ENCODE data around the gene RAPGEF6. TPM values are rescaled to one million over a fixed set of nuclear protein-coding genes. Genes with fewer than 3 reads are reported as not detected.

The RAPGEF6 gene
- total RNA-seq, 1 donor from 2014 or later, result 22.9 TPM

GRCh38 chr5:131379723-131380122 lies 255.3 kb downstream of the RAPGEF6 start:
- Histone ChIP-seq H3K4me1 (peaks cover 0 to 18% of the 10 kb centered on the region in 2 donors), H3K36me3 (no peaks in the 10 kb centered on the region), H3K9me3 (no peaks in the 10 kb centered on the region), H3K27me3 (no peaks in the 10 kb centered on the region), H3K4me3 (no peak overlapping the region), H3K27ac (peak overlapping the region in 1 of 2 donors; percentile 31)
- intact Hi-C loops (cut with DNase I), result loop anchor here (10.0 kb wide), 1 partner anchor 115 kb away; the partner anchor contains the start of gene CDC42SE2
- no peak for TF ChIP-seq CTCF (IDR thresholded peaks at IDR 0.05)
- no peak for DNase-seq (ENCODE audit: low spot score in 2 of 2)

- H3K27ac ChIP-seq, result peak overlapping the region; percentile 31 to 44
- no peaks in the 10 kb centered on the region for H3K9me3 ChIP-seq
- no peak for TF ChIP-seq CTCF (IDR thresholded peaks at IDR 0.05)
- H3K27me3 ChIP-seq, result no peaks in the 10 kb centered on the region
- intact Hi-C loops (cut with DNase I), result no loop called here
- no peaks in the 10 kb centered on the region for H3K36me3 ChIP-seq
- no peak for DNase-seq (ENCODE audit: low spot score in 2 of 2)
- peaks cover 0 to 15% of the 10 kb centered on the region in 2 donors for H3K4me1 ChIP-seq
- no peak overlapping the region for H3K4me3 ChIP-seq
Observed at GRCh38 chr5:131378721-131379541, 256.1 kb downstream of the RAPGEF6 start.

- intact Hi-C loops (cut with DNase I), result no loop called here
- Histone ChIP-seq H3K27ac (no peak overlapping the region), H3K4me1 (peaks cover 0 to 15% of the 10 kb centered on the region in 2 donors), H3K36me3 (no peaks in the 10 kb centered on the region), H3K27me3 (no peaks in the 10 kb centered on the region), H3K4me3 (no peak overlapping the region), H3K9me3 (no peaks in the 10 kb centered on the region)
- no peak for TF ChIP-seq CTCF (IDR thresholded peaks at IDR 0.05)
- DNase-seq (ENCODE audit: low spot score in 2 of 2), result no peak
Observed at GRCh38 chr5:131377785-131378325, 257.2 kb downstream of the RAPGEF6 start.

DNA sequence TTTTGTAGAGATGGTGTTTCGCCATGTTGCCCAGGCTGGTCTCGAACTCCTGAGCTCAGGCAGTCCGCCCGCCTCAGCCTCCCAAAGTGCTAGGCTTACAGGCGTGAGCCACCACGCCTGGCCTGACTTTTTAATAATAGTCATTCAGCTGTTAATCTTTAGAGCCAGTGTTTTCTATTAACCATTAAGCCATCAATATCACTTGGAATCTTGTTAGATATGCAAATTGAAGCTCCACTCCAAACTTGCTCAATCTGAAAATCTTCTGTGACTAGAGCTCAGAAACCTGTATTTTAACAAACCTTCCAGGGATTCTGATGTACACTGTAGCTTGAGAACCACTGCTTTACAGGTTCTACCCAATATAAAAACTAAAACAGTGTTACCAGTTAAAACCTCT lies 257.7 kb downstream of the RAPGEF6 start:
- H3K9me3 ChIP-seq, result no peaks in the 10 kb centered on the region
- H3K4me1 ChIP-seq, result peaks cover 0 to 15% of the 10 kb centered on the region in 2 donors
- DNase-seq (ENCODE audit: low spot score in 2 of 2), result no peak
- H3K27me3 ChIP-seq, result no peaks in the 10 kb centered on the region
- no peak for TF ChIP-seq CTCF (IDR thresholded peaks at IDR 0.05)
- H3K36me3 ChIP-seq, result no peaks in the 10 kb centered on the region
- no peak overlapping the region for H3K4me3 ChIP-seq
- no peak overlapping the region for H3K27ac ChIP-seq
- intact Hi-C loops (cut with DNase I), result no loop called here

GRCh38 chr5:131375351-131375750 lies 259.7 kb downstream of the RAPGEF6 start:
- no peaks in the 10 kb centered on the region for H3K9me3 ChIP-seq
- intact Hi-C loops (cut with DNase I), result no loop called here
- DNase-seq (ENCODE audit: low spot score in 2 of 2), result no peak
- H3K4me1 ChIP-seq, result peaks cover 0 to 15% of the 10 kb centered on the region in 2 donors
- TF ChIP-seq CTCF (IDR thresholded peaks at IDR 0.05), result no peak
- no peak overlapping the region for H3K27ac ChIP-seq
- H3K27me3 ChIP-seq, result no peaks in the 10 kb centered on the region
- no peak overlapping the region for H3K4me3 ChIP-seq
- H3K36me3 ChIP-seq, result no peaks in the 10 kb centered on the region

Other genes starting within 250 kb of the RAPGEF6 start
- gene FNIP1, start 161.8 kb upstream of the RAPGEF6 start, total RNA-seq, result 20.5 TPM